ENCODE data around the gene PLCXD1. TPM values are rescaled to one million over a fixed set of nuclear protein-coding genes. Genes with fewer than 3 reads are reported as not detected.

Gene PLCXD1
- total and polyA plus RNA-seq, 9 donors = 10.7 to 20.1 (median 19.0) TPM

GRCh38 chrX:308821-309520 is 27.8 kb downstream of the PLCXD1 start:
- 88% methylated on average over 24 of the region's 30 CpGs for WGBS (ENCODE audit: insufficient coverage)
- no peaks in the 10 kb centered on the region for H3K4me1 ChIP-seq (ENCODE audit: control insufficient read depth, insufficient read depth, low read length)
- no peaks in the 10 kb centered on the region for H3K27me3 ChIP-seq (ENCODE audit: control insufficient read depth, insufficient read depth, low read length)
- H3K27ac ChIP-seq (ENCODE audit: low read length) = no peak overlapping the region
- peaks cover 5% of the 10 kb centered on the region for H3K9me3 ChIP-seq (replicated peaks; ENCODE audit: control insufficient read depth, low read depth, low read length)
- peaks cover 74% of the 10 kb centered on the region for H3K36me3 ChIP-seq (ENCODE audit: control insufficient read depth, insufficient read depth, low read length)
- DNase-seq = no peak
- no peak overlapping the region for H3K4me3 ChIP-seq (ENCODE audit: low read length)

GRCh38 chrX:310621-311155 is 29.5 kb downstream of the PLCXD1 start:
- H3K36me3 ChIP-seq (ENCODE audit: control insufficient read depth, insufficient read depth, low read length) = peaks cover 74% of the 10 kb centered on the region
- 91% methylated on average over 21 of the region's 25 CpGs for WGBS (ENCODE audit: insufficient coverage)
- no peak overlapping the region for H3K4me3 ChIP-seq (ENCODE audit: low read length)
- no peaks in the 10 kb centered on the region for H3K4me1 ChIP-seq (ENCODE audit: control insufficient read depth, insufficient read depth, low read length)
- no peaks in the 10 kb centered on the region for H3K27me3 ChIP-seq (ENCODE audit: control insufficient read depth, insufficient read depth, low read length)
- DNase-seq = no peak
- peaks cover 2% of the 10 kb centered on the region for H3K9me3 ChIP-seq (replicated peaks; ENCODE audit: control insufficient read depth, low read depth, low read length)
- no peak overlapping the region for H3K27ac ChIP-seq (ENCODE audit: low read length)

DNA sequence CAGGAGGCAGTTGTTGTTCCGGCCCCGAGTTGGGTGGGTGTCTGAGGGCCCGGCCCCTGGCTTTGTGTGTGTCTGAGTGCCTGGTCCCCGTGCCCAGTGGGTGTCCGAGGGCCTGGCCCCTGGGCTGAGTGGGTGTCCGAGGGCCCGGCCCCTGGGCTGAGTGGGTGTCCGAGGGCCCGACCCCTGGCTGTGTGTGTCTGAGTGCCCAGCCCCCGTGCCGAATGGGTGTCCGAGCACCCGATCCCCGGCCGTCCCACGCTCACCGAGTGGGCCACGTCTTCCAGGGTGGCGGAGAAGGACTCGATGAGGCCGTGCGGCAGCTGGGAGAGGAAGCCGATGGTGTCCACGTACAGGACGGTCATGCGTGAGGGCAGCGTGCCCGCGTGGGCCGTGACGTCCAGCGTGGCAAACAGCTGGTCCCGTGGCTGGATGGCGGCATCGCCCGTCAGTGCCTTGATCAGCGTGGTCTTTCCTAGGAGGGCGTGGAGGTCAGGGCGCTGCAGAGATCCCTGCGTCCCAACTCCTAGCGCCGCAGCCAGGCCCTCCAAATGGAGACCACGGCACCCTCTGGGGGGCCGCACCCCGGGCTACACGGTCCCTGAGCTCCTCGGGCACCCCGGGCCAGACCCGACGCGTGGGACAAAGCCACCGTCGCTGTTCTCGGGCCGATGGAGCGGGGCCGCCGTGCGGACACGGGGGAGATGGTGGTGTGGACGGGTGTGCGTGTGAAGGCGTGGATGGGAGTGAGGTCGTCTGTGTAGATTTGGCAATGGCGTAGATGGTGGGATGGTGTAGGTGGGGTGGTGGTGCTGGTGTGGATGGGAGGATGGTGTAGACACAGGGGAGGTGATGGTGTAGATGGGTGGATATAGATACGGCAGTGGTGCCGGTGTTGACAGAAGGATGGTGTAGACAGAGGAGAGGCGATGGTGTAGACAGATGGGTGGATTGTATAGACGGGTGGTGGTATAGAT is 30.3 kb downstream of the PLCXD1 start:
- Histone ChIP-seq H3K27me3 (ENCODE audit: control insufficient read depth, insufficient read depth, low read length) (no peaks in the 10 kb centered on the region), H3K4me3 (ENCODE audit: low read length) (no peak overlapping the region), H3K4me1 (ENCODE audit: control insufficient read depth, insufficient read depth, low read length) (no peaks in the 10 kb centered on the region), H3K27ac (ENCODE audit: low read length) (no peak overlapping the region), H3K9me3 (replicated peaks; ENCODE audit: control insufficient read depth, low read depth, low read length) (peaks cover 2% of the 10 kb centered on the region), H3K36me3 (ENCODE audit: control insufficient read depth, insufficient read depth, low read length) (peaks cover 74% of the 10 kb centered on the region)
- 95% methylated on average over 67 of the region's 69 CpGs for WGBS (ENCODE audit: insufficient coverage)
- no peak for DNase-seq

DNA sequence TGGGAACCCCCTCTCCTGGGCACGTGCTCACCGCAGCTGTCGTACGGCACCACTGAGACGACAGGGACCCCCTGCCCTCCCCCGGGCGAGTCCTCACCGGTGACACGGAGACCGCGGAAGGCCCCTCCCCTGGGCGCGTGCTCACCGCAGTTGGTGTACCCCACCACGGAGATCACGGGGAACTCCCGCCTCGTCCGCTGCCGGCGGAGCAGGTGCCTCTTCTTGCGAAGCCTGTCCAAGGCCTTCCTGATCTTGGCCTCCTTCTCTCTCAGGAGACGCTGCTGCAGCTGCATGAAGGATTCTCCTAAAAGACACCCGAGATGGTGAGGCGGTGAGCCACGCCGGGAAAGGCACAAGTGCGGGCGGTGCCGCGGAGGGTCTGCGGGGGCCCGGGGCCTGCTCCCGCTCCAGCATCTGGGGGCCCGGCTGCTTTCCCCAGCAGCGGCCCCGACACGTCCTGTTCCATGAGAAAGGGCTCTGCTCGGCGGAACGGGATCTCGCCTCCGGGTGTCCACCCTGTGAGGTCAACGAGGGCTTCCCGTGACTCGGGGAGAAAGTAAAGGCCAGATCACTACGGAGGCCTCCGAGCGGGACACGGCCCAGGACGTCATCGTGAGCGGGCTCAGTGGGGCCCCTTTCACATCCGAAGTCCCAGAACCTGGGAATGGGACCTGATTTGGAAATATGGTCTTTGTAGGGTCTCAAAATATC is 31.6 kb downstream of the PLCXD1 start:
- DNase-seq = no peak
- peaks cover 2% of the 10 kb centered on the region for H3K9me3 ChIP-seq (replicated peaks; ENCODE audit: control insufficient read depth, low read depth, low read length)
- peaks cover 1% of the 10 kb centered on the region for H3K4me1 ChIP-seq (ENCODE audit: control insufficient read depth, insufficient read depth, low read length)
- 94% methylated on average over 49 of the region's 54 CpGs for WGBS (ENCODE audit: insufficient coverage)
- peaks cover 71% of the 10 kb centered on the region for H3K36me3 ChIP-seq (ENCODE audit: control insufficient read depth, insufficient read depth, low read length)
- no peak overlapping the region for H3K4me3 ChIP-seq (ENCODE audit: low read length)
- H3K27me3 ChIP-seq (ENCODE audit: control insufficient read depth, insufficient read depth, low read length) = no peaks in the 10 kb centered on the region
- no peak overlapping the region for H3K27ac ChIP-seq (ENCODE audit: low read length)

DNA sequence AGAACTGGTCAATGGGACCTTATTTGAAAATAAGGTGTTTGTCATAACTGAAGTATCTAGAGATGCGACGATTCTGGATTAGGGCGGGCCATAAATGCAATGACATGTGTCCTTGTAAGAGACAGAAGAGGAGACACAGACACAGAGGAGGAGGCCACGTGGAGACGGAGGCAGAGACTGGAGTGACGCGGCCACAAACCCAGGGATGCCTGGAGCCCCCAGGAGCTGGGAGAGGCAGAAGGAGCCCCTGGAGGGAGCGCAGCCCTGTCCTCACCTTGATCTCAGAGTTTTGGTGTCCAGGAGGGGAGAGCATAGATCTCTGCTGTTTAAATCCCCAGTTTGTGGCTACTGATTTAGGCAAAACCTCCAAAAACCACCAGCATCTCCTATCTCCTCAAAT is 32.4 kb downstream of the PLCXD1 start:
- H3K4me3 ChIP-seq (ENCODE audit: low read length) = no peak overlapping the region
- H3K4me1 ChIP-seq (ENCODE audit: control insufficient read depth, insufficient read depth, low read length) = peaks cover 3% of the 10 kb centered on the region
- H3K36me3 ChIP-seq (ENCODE audit: control insufficient read depth, insufficient read depth, low read length) = peaks cover 64% of the 10 kb centered on the region
- peaks cover 2% of the 10 kb centered on the region for H3K9me3 ChIP-seq (replicated peaks; ENCODE audit: control insufficient read depth, low read depth, low read length)
- WGBS (ENCODE audit: insufficient coverage) = 85% methylated on average over 7 of the region's 8 CpGs
- no peak for DNase-seq
- no peak overlapping the region for H3K27ac ChIP-seq (ENCODE audit: low read length)
- H3K27me3 ChIP-seq (ENCODE audit: control insufficient read depth, insufficient read depth, low read length) = no peaks in the 10 kb centered on the region

DNA sequence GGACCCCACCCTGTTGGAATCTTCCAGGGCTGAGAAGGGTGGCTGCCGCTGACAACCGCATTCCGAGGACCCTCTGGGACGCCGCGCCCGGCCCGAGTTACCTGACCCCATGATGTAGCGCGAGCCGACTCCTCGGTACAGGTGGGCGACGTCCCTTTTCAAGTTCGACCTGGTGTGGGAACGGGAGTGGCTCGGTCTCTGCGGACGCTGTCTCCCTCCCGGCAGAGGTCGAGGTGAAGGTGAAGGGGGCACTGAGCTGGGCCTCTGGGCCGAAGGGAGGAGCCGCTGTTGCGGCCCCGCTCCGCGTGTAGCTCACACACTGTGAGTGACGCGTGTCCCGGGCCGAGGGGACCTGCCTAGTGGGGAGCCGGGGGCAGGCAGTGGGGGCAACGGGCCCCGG is 32.9 kb downstream of the PLCXD1 start:
- WGBS (ENCODE audit: insufficient coverage) = 96% methylated on average over 31 of the region's 34 CpGs
- peaks cover 62% of the 10 kb centered on the region for H3K36me3 ChIP-seq (ENCODE audit: control insufficient read depth, insufficient read depth, low read length)
- no peak overlapping the region for H3K27ac ChIP-seq (ENCODE audit: low read length)
- H3K9me3 ChIP-seq (replicated peaks; ENCODE audit: control insufficient read depth, low read depth, low read length) = peaks cover 2% of the 10 kb centered on the region
- peaks cover 3% of the 10 kb centered on the region for H3K4me1 ChIP-seq (ENCODE audit: control insufficient read depth, insufficient read depth, low read length)
- no peaks in the 10 kb centered on the region for H3K27me3 ChIP-seq (ENCODE audit: control insufficient read depth, insufficient read depth, low read length)
- DNase-seq = no peak
- no peak overlapping the region for H3K4me3 ChIP-seq (ENCODE audit: low read length)

GRCh38 chrX:314781-315595 is 33.8 kb downstream of the PLCXD1 start:
- no peak overlapping the region for H3K4me3 ChIP-seq (ENCODE audit: low read length)
- peaks cover 2% of the 10 kb centered on the region for H3K9me3 ChIP-seq (replicated peaks; ENCODE audit: control insufficient read depth, low read depth, low read length)
- 90% methylated on average over 35 of the region's 51 CpGs for WGBS (ENCODE audit: insufficient coverage)
- peaks cover 10% of the 10 kb centered on the region for H3K4me1 ChIP-seq (ENCODE audit: control insufficient read depth, insufficient read depth, low read length)
- H3K27ac ChIP-seq (ENCODE audit: low read length) = no peak overlapping the region
- H3K27me3 ChIP-seq (ENCODE audit: control insufficient read depth, insufficient read depth, low read length) = no peaks in the 10 kb centered on the region
- peaks cover 58% of the 10 kb centered on the region for H3K36me3 ChIP-seq (ENCODE audit: control insufficient read depth, insufficient read depth, low read length)
- no peak for DNase-seq

DNA sequence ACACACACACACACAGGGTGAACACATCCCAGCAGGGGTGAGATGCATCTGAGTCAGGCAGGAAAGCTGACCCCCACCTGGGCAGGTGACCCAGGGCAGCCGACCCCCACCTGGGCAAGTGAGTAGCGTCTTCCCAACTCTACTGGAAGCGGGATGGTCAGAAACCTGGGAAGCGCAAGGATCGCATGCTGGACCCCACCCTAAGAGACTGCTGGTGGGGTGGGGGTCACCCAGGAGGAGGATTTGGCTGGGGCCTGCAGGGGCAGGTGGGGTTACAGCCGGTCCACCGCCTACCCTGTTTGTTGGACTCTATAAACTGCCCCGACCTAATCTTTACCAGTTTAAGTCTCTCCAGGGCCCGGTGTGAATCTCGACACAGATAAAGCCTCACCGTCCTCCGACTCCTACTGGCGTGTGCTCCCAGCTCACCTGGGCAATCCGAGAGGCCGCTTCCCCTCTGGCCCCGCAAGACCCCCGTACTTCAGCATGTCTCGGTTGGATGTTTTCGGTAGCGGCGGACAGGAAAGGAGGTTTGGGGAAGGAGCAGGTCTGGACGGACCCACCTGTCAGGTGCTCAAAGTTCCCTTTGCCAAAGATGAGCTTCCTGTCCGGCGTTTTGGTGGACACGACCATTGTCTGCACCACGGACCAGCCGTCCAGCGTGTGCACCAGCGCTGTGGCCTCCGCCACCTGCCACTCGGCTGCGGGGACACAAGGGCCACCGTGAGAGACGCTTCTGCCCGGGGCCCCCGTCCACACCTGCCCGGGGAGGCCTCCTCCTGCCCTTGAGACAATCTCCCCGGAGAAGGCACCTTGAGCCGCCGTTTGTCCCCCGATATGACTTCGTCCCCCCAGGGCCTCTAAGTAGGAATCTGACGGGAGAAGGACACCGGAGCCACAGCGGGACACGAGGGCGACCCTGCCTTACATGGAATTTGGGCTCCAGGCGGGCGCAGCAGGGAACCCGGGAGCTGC is 35.5 kb downstream of the PLCXD1 start:
- peaks cover 19% of the 10 kb centered on the region for H3K4me1 ChIP-seq (ENCODE audit: control insufficient read depth, insufficient read depth, low read length)
- H3K36me3 ChIP-seq (ENCODE audit: control insufficient read depth, insufficient read depth, low read length) = peaks cover 46% of the 10 kb centered on the region
- no peak overlapping the region for H3K4me3 ChIP-seq (ENCODE audit: low read length)
- WGBS (ENCODE audit: insufficient coverage) = 92% methylated on average over 46 of the region's 50 CpGs
- no peak overlapping the region for H3K27ac ChIP-seq (ENCODE audit: low read length)
- peaks cover 2% of the 10 kb centered on the region for H3K9me3 ChIP-seq (replicated peaks; ENCODE audit: control insufficient read depth, low read depth, low read length)
- no peaks in the 10 kb centered on the region for H3K27me3 ChIP-seq (ENCODE audit: control insufficient read depth, insufficient read depth, low read length)
- DNase-seq = no peak
